GM15510 (cell line): ENCODE data around the gene ALCAM.

Source experiments
- POLR2A ChIP-seq: IDR thresholded peaks from 3 replicates; pipeline ENCODE4 v1.6.1; 2011; ENCODE audit warnings: borderline replicate concordance; ENCODE audit not compliant: insufficient read length; ENCODE audit errors: extremely low read depth

ALCAM gene

DNA sequence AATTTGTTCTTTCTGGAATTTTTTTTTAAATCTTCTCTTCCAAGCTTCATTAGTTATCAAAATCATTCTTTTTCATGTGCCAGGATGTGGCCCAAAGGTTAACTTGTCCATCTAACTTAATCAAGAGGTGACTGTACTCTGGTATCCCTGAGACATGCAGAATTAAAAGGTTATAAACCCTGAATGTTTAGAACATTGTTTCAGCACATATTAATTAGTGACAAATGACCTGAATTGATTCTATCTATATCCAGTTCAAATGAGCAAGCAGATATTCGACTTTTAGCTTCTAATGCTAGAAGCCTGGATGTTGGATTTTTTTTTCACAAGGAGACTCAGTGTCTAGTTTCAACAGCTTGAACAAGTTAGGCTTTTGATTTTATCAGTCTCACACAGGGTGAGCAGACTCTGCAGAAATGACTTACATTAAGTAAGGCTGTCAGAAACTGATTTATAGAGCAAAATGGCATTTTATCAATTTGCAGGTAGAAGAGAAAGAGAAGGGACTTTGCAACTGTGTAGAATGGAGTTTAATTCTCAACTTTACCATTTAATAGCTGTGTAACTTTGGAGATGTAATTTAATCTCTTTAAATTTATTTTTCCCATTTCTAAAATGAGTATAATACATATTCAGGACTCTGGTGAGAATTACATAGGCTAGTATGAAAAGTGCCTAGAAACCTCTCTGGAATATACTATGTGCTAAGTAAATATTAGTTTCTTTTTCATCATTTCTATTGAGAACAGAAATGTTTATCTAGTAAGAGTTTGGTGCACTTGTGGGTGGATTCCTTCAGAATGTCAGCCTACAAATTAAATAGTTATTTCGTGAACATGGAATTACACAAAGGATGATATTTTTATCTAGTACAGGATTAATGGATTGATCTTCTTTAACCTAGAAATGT is 100.0 kb downstream of the ALCAM start:
- no peak for TF ChIP-seq POLR2A

- TF ChIP-seq POLR2A = no peak
Measured at GRCh38 chr3:105470851-105471250, 104.1 kb downstream of the ALCAM start.

DNA sequence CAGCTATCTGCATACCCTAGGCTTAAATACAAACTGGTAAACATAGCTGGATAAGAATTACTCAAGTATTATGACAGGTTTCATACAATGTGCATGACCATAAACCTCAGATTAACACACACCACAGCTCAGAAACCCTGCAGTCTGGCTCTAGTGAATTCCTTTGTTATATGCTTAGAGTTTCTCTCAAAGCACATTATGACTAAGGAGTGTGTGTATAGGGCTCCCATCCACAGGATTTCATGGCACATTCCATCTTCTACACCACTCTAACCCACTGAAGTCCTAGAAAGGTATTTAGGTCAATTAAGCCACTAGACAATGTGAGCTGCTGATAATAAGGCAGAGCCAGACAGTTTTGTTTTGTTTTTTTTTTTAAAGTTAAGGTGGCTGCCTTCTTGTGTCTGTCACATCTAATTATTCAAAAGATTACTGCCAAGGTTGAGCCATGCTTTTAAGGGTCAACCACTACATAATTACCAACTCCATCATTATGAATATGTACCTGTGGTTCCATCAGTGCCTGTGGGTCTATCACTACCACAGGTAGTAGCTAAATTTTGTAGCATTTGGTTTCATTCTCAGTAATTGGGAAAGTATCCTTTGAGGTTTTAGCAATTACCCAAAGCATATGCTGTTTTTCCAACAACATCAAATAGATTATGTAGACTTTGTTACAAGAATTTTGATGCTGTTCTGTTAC is 107.0 kb downstream of the ALCAM start:
- no peak for TF ChIP-seq POLR2A

DNA sequence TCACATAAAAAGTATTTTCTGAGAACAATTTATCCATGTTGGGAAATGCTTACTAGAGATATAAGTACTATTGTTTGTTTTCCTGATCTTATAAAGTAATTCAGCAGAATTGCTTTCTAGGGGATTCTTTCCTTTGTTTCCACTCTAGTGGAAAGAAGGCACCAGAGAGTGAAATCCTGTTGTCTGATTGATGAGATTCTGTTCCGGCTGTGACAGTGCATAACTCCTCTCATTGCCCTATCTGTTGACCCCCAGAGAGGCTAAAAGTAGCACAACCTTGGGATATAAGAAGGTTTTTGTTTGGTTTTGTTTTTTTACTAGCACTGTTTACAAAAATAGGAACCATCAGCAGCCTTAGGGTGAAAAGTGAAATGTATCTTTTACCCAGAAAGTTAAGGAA is 114.1 kb downstream of the ALCAM start:
- TF ChIP-seq POLR2A = no peak

- TF ChIP-seq POLR2A = no peak
Measured at GRCh38 chr3:105483476-105483875, 116.8 kb downstream of the ALCAM start.

DNA sequence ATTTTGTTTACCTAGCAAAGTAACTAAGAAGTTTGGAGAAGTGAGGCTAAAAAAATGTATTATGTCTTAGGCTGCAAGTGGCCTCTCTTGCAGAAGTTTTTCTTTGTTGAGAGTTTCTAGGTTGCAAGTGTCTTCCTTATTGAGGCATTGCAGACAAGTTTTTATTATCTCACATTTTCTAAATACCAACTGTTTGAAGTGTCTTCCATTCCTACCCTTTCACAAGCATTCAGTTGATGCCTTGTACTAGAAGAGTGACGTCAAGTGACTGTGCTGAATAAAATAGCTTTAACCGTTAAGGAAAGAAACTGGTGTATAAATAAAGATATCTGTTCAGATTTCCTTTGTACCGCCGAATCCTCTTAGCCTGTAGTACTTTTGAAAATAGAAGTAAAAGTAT is 123.3 kb downstream of the ALCAM start:
- no peak for TF ChIP-seq POLR2A

- TF ChIP-seq POLR2A = no peak
Measured at GRCh38 chr3:105493305-105493892, 126.7 kb downstream of the ALCAM start.

- no peak for TF ChIP-seq POLR2A
Measured at GRCh38 chr3:105495021-105495420, 128.3 kb downstream of the ALCAM start.

DNA sequence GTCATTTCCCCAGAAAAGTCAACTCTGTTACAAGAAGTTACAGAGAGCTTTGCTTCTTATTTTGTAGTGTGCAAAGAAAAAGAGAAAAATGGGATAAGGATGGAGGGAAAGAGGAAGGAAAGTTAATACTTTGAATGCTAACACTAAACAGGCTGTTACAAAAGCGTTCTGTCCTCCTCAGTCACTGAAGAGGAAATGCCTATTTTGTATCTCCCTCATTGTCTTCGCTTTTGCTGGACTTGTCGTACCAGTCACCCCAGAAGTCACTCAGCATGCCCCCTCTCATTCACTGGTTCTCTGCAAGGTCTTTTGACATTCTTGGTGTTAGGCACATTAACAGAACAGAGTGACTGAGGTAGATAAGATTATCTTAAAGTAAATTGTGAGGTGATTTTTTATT is 129.6 kb downstream of the ALCAM start:
- TF ChIP-seq POLR2A = no peak

- no peak for TF ChIP-seq POLR2A
Measured at GRCh38 chr3:105497386-105497785, 130.7 kb downstream of the ALCAM start.

- TF ChIP-seq POLR2A = no peak
Measured at GRCh38 chr3:105499961-105500360, 133.3 kb downstream of the ALCAM start.

DNA sequence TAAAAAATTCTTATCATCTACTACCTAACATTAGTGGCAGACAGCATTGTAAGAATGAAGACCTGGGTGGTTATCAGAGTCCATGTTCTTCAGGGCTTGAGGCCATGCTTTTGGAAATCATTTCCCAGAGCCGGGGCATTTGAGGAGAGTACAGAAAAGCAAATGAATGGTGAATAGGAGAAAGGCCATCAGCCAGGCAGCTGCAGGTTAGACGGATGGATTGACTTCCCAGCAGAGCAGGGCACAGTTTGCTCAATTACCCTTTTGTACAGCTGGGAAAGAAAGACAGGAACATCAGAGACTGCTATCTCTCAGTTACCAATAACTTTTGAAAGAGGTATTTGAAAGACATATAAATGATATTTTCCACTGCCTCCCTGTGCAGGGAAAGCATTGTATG is 135.6 kb downstream of the ALCAM start:
- no peak for TF ChIP-seq POLR2A

- no peak for TF ChIP-seq POLR2A
Measured at GRCh38 chr3:105503191-105503593, 136.5 kb downstream of the ALCAM start.

DNA sequence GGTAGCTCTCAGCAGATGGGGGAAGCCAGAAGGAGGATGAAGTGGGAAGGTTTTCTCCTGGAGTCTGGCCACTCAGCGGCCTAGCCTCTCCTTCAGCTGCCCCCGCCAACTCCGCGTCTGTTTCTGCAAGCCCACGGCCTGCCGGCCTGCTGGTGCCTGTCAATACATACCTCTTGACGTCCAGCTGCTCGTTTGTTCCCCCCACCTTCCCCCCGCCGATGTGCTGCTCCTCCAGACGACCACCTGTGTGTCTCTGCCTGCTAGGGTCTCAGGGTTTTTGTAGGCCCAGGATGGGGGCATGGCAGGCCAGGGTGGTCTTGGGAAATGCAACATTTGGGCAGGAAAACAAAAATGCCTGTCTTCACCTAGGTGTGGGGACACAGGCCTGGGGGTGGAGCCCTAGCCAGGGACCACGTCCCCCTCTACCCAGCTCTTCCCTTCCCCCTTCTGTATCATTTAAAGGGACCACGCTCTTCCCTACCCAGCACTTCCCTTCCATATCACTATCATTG is 137.8 kb downstream of the ALCAM start:
- TF ChIP-seq POLR2A = no peak

DNA sequence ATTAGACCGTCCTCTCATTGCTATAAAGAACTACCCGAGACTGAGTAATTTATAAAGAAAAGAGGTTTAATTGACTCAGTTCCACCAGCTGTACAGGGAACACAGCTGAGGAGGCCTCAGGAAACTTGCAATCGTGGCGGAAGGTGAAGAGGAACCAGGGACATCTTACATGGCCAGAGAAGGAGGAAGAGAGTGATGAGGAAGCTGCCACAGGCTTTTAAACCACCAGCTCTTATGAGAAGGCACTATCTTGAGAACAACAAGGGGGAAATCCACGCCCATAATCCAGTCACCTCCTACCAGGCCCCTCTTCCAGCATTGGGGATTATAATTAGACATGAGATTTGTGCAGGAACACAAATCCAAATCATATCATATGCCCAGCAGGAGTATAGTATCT is 138.5 kb downstream of the ALCAM start:
- no peak for TF ChIP-seq POLR2A
